Right lobe of liver (tissue), 6 donors: ENCODE measurements around the gene NR3C2. TPM values are rescaled to one million over a fixed set of nuclear protein-coding genes. Genes with fewer than 3 reads are reported as not detected.

Experiments
- ATAC-seq, 4 donors: fragments of 200-7000 bp; cut with Tn5 transposase; one replicate each; pipeline ENCODE4 v1.9.1; 2020; ENCODE audit warnings: mild to moderate bottlenecking in 4 of 4, moderate library complexity in 4 of 4
- DNase-seq, 3 donors: peaks; one replicate each; pipeline ENCODE4 v3.0.0-alpha.2; 2020
- H3K27ac ChIP-seq, 3 donors: fragments of 200-600 bp; one replicate each; pipeline ENCODE4 v1.8.0; 2022
- H3K27me3 ChIP-seq, 2 donors: fragments of 200-600 bp; one replicate each; pipeline ENCODE4 v1.8.0; 2022
- H3K36me3 ChIP-seq, 4 donors: fragments of 200-600 bp; sonication (generic) in 1 of 4; one replicate each; pipeline versions ENCODE4 v1.5.1 to v1.8.0; 2017 to 2022; ENCODE audit warnings: control low read depth in 1 of 4
- H3K4me1 ChIP-seq, 4 donors: fragments of 200-600 bp; sonication (generic) in 1 of 4; one replicate each; pipeline versions ENCODE4 v1.5.1 to v1.8.0; 2017 to 2022; ENCODE audit warnings: control low read depth in 1 of 4
- H3K4me3 ChIP-seq, 3 donors: fragments of 200-600 bp; one replicate each; pipeline ENCODE4 v1.8.0; 2022
- H3K9me3 ChIP-seq, 4 donors: fragments of 200-600 bp; sonication (generic) in 1 of 4; one replicate each; pipeline versions ENCODE4 v1.5.1 to v1.8.0; 2017 to 2022; ENCODE audit warnings: control low read depth in 1 of 4
- POLR2A ChIP-seq: fragments of 450-650 bp; IDR thresholded peaks from one replicate; pipeline ENCODE4 v1.6.1; 2017; ENCODE audit warnings: antibody characterized with exemption, mild to moderate bottlenecking
- WGBS: methylation state at CpG from one replicate; pipeline ENCODE4 v1.1.6; 2018; ENCODE audit warnings: low coverage, low lambda C conversion rate; ENCODE audit not compliant: insufficient coverage; ENCODE audit errors: missing lambda C conversion rate; 5-methylcytosine and 5-hydroxymethylcytosine counted together
- intact Hi-C, 2 donors: fragments of 100-400 bp; cut with DNase I; formaldehyde crosslinking; loops; one replicate each; pipeline versions ENCODE4 v1.11.2 to v1.14.1; 2022
- total RNA-seq, 6 experiments: library from RNA; depleted of rRNA in 2 of 6; stranded (reverse); fragments of >200 nt in 2 of 6; fragmentation: NEBNext Ultra II Directional in 3 of 6; extraction: Animal tissue kit (Norgen Biotek cat#: 25700) in 3 of 6; gene quantifications; one replicate each; pipeline versions ENCODE4 v1.1.0 to v1.2.4, GENCODE V29; 2016 to 2023
- TF ChIP-seq, protein P1 (sequence below), 4 donors: fragments of 200-600 bp in 3 of 4; fragments of 450-650 bp in 1 of 4; IDR thresholded peaks; one replicate each; pipeline versions ENCODE4 v1.5.1 to v1.8.0; 2016 to 2022; ENCODE audit warnings: antibody characterized with exemption in 4 of 4, mild to moderate bottlenecking in 2 of 4
- donor health status: DM: no; HTN: yes; CAD: no.
- donor health status: DM: no; HTN: no; CAD: no.
- donor health status: DM: no; HTN: no; CAD: no.
- donor health status: DM: no; HTN: yes; CAD: no.
- donor health status: DM: no; HTN: yes; CAD: no.

Gene NR3C2
- total RNA-seq, 6 experiments from 2014 or later: 4.8 to 15.9 (median 8.9) TPM

DNA sequence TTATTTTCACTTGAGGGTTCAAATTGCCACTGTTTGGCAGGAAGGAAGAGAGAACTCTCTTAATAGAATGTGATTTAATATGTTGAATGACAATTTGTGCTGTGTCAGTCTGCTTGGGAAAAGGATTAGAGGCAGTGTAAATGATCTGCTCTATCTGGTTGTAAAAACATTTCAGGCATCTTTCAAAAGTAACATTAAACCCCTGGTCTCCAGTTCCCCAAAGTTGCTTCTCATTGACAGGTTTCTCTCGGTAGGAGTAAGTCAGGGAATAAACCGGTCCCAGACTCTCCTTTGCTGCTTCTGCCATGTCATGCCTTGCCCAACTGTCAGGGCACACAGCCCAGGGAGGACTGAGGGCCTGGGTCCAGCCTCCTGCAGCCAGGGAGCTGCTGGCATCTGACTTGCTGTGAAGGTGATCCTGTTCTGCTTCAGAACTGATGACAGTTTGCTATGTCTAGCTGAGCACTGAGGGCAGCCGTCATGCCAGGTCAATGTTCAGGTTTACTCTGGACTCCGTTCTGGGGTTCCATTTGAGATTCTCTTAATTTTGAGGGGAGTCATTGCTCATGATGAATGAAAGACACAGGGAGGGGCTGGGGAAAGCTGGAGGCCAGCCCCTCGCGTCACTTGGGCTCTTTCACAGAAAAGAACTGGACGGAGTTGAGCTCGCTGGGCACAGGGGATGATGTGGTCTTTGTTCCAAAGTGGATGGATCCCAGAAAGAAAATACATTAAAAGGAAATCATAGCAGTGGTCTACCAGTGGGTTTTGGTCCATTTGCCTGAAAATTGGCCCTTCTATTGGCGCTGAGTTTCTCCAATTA is 397.9 kb downstream of the NR3C2 start:
- H3K4me3 ChIP-seq: no peak overlapping the region
- peaks cover 0 to 9% (median 3%) of the 10 kb centered on the region in 4 donors for H3K4me1 ChIP-seq
- peak; percentile 38 to 87 (median 76) for DNase-seq
- H3K27me3 ChIP-seq: no peaks in the 10 kb centered on the region
- no peaks in the 10 kb centered on the region for H3K36me3 ChIP-seq
- TF ChIP-seq POLR2A: no peak
- TF ChIP-seq, protein P1, sequence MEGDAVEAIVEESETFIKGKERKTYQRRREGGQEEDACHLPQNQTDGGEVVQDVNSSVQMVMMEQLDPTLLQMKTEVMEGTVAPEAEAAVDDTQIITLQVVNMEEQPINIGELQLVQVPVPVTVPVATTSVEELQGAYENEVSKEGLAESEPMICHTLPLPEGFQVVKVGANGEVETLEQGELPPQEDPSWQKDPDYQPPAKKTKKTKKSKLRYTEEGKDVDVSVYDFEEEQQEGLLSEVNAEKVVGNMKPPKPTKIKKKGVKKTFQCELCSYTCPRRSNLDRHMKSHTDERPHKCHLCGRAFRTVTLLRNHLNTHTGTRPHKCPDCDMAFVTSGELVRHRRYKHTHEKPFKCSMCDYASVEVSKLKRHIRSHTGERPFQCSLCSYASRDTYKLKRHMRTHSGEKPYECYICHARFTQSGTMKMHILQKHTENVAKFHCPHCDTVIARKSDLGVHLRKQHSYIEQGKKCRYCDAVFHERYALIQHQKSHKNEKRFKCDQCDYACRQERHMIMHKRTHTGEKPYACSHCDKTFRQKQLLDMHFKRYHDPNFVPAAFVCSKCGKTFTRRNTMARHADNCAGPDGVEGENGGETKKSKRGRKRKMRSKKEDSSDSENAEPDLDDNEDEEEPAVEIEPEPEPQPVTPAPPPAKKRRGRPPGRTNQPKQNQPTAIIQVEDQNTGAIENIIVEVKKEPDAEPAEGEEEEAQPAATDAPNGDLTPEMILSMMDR (IDR thresholded peaks at IDR 0.05): no peak
- no peaks in the 10 kb centered on the region for H3K9me3 ChIP-seq
- 70% methylated on average over 8 of the region's 9 CpGs for WGBS
- H3K27ac ChIP-seq: no peak overlapping the region
- intact Hi-C loops: no loop called here
- peak; percentile 88 to 98 (median 91) for ATAC-seq

DNA sequence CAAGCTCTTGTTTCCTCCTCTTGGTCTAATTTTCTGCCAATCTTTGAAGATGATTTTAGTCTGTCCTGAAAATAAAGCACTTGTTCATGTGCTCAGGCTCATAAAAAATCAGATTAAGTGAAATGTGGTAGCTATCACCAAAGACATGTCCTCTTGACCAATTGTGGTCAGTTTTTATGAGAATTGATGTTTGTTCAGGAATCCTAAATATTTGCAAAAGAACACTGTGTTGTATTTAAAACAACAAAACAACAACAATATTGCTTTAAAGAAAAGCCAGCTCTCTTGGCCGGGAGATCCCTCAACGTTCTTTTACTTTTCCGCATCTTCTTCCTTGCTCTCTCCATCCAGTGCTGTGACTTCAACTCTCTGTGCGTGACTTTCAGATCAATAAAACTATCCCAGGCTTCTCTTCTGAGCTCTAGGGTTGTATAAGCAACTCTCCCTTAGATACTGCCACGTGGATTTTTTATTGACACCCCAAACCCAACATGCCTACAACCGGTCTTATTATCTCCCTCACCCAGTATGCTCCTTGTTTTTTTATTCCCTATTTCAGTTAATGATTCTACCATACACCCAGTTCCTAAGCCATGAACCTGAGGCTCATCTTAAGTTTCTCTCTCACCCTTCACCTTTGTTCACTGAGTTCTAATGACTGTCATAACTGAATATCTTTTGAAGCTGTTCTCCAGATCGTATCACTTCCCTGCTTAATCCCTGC is 400.4 kb downstream of the NR3C2 start:
- intact Hi-C loops: no loop called here
- DNase-seq: no peak
- H3K27ac ChIP-seq: no peak overlapping the region
- H3K36me3 ChIP-seq: no peaks in the 10 kb centered on the region
- H3K4me1 ChIP-seq: peaks cover 0 to 9% (median 3%) of the 10 kb centered on the region in 4 donors
- no peaks in the 10 kb centered on the region for H3K27me3 ChIP-seq
- 65% methylated on average over 7 of the region's 7 CpGs for WGBS
- TF ChIP-seq, protein P1 (IDR thresholded peaks at IDR 0.05): no peak
- no peak for TF ChIP-seq POLR2A
- ATAC-seq: no peak
- no peak overlapping the region for H3K4me3 ChIP-seq
- H3K9me3 ChIP-seq: no peaks in the 10 kb centered on the region

DNA sequence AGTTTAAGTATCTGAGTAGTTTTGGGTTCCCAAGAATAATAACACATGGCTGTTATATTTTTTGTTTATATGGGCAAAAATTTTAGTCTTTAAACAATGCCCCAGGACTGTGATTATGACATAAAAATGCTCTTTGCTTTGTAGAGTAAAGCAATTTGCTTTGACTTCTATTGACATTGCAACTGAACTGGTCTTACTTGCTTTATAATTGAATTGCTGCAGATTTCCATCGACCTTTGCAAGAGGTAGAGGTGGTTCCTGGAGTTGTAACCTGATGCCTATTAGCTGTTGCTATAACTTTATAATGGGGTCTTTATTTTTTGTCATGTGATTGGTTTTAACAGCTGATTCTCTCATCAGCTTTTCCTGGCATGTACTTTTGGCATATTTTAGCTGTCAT is 407.4 kb downstream of the NR3C2 start:
- intact Hi-C loops: no loop called here
- TF ChIP-seq POLR2A: no peak
- TF ChIP-seq, protein P1 (IDR thresholded peaks at IDR 0.05): no peak
- H3K9me3 ChIP-seq: no peaks in the 10 kb centered on the region
- DNase-seq (no peak), ATAC-seq (peak; percentile 48 to 79 (median 60))
- H3K27ac ChIP-seq: no peak overlapping the region
- peaks cover 0 to 8% (median 0%) of the 10 kb centered on the region in 4 donors for H3K4me1 ChIP-seq
- no peaks in the 10 kb centered on the region for H3K27me3 ChIP-seq
- H3K36me3 ChIP-seq: no peaks in the 10 kb centered on the region
- WGBS: 39% methylated on average over 1 of the region's 1 CpG
- no peak overlapping the region for H3K4me3 ChIP-seq

DNA sequence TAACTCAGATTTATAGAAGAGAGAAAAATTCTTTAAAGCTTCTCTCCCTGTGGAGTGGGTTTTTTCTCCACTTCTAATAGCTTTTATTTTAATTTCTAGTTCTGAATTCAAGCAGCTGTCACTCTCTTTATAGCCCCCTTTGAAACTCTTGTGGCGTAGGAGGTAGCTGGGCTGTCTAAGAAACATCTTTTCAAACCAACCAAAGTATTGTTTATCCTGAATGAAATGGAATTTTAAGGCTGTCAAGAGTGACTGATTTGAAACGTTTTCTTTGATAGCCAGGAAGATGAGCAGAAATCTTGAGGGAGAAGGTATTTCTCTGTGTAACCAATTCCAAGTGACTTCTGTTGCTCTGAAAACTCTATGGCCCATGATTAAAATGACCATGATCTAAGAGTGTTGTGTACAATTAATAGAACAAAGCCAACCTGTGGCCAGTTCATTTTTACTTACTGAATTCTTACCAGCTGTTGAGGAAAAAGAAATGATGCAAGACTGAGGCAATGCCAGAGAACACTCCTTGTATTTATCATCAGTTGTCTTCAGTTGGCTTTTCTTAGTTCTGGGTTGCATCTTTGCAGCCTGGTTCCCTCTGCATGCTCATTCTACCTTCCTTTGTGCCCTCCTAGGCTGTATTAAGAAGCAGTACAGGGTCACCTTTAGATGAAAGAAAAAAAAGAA is 411.9 kb downstream of the NR3C2 start:
- Histone ChIP-seq H3K4me3 (no peak overlapping the region), H3K9me3 (no peaks in the 10 kb centered on the region), H3K36me3 (no peaks in the 10 kb centered on the region), H3K27ac (no peak overlapping the region), H3K4me1 (peaks cover 0 to 6% (median 0%) of the 10 kb centered on the region in 4 donors), H3K27me3 (no peaks in the 10 kb centered on the region)
- DNase-seq (no peak), ATAC-seq (no peak)
- intact Hi-C loops: no loop called here
- WGBS: 75% methylated on average over 2 of the region's 2 CpGs
- no peak for TF ChIP-seq POLR2A
- TF ChIP-seq, protein P1 (IDR thresholded peaks at IDR 0.05): no peak
